Measurements from ENCODE around the gene ARHGEF9. TPM values are rescaled to one million over a fixed set of nuclear protein-coding genes. Genes with fewer than 3 reads are reported as not detected.

Gene ARHGEF9
- polyA plus RNA-seq, 1 donor from 2014 or later: 71.9 TPM

- Histone ChIP-seq H3K9me3 (ENCODE audit: low read length) (no peaks in the 10 kb centered on the region), H3K4me2 (ENCODE audit: low read length) (no peak overlapping the region), H3K4me3 (ENCODE audit: low read length) (no peak overlapping the region), H3F3A (ENCODE audit: insufficient read depth, low read length, poor library complexity, severe bottlenecking) (no peaks in the 10 kb centered on the region), H3K27me3 (ENCODE audit: insufficient read depth, low read depth, low read length) (no peaks in the 10 kb centered on the region), H3K27ac (ENCODE audit: low read length) (no peak overlapping the region), H2AFZ (ENCODE audit: low read depth, low read length) (no peak overlapping the region), H3K36me3 (ENCODE audit: insufficient read depth, low read length) (no peaks in the 10 kb centered on the region), H3K9me2 (ENCODE audit: insufficient read depth, low read length) (no peaks in the 10 kb centered on the region), H4K20me1 (ENCODE audit: insufficient read depth) (no peaks in the 10 kb centered on the region), H3K79me2 (replicated peaks; ENCODE audit: insufficient read depth, low read length) (peaks cover 41% of the 10 kb centered on the region), H3K9ac (ENCODE audit: low read length) (no peak overlapping the region)
- TF ChIP-seq MXI1 (conservative IDR thresholded peaks at IDR 0.05; ENCODE audit: poor library complexity, severe bottlenecking) (no peak), CTCF (IDR thresholded peaks at IDR 0.05; ENCODE audit: poor library complexity, severe bottlenecking) (no peak), RAD21 (conservative IDR thresholded peaks at IDR 0.05) (no peak), REST (IDR thresholded peaks at IDR 0.05; ENCODE audit: borderline replicate concordance) (no peak), TAF1 (IDR thresholded peaks at IDR 0.05; ENCODE audit: low read depth) (no peak)
These were observed 46.3 kb downstream of the ARHGEF9 start for GRCh38 chrX:63738696-63739095.

GRCh38 chrX:63737131-63737921, 47.7 kb downstream of the ARHGEF9 start:
- no peak for TF ChIP-seq REST (IDR thresholded peaks at IDR 0.05; ENCODE audit: borderline replicate concordance)
- TF ChIP-seq EZH2 (IDR thresholded peaks at IDR 0.05; ENCODE audit: borderline replicate concordance, insufficient read depth, low read length, poor library complexity, severe bottlenecking): no peak
- H3K9me2 ChIP-seq (ENCODE audit: insufficient read depth, low read length): no peaks in the 10 kb centered on the region
- H2AFZ ChIP-seq (ENCODE audit: low read depth, low read length): no peak overlapping the region
- no peaks in the 10 kb centered on the region for H3K9me3 ChIP-seq (ENCODE audit: low read length)
- no peak overlapping the region for H3K9ac ChIP-seq (ENCODE audit: low read length)
- H3K27ac ChIP-seq (ENCODE audit: low read length): no peak overlapping the region
- H4K20me1 ChIP-seq (ENCODE audit: insufficient read depth): no peaks in the 10 kb centered on the region
- no peak overlapping the region for H3K4me3 ChIP-seq (ENCODE audit: low read length)
- peaks cover 37% of the 10 kb centered on the region for H3K79me2 ChIP-seq (replicated peaks; ENCODE audit: insufficient read depth, low read length)
- H3F3A ChIP-seq (ENCODE audit: insufficient read depth, low read length, poor library complexity, severe bottlenecking): no peaks in the 10 kb centered on the region
- H3K36me3 ChIP-seq (ENCODE audit: insufficient read depth, low read length): no peaks in the 10 kb centered on the region
- H3K4me2 ChIP-seq (ENCODE audit: low read length): no peak overlapping the region
- no peaks in the 10 kb centered on the region for H3K27me3 ChIP-seq (ENCODE audit: insufficient read depth, low read depth, low read length)

Data from neural cell (in vitro differentiated cells).